ENCODE results near the gene GRK5. TPM values are rescaled to one million over a fixed set of nuclear protein-coding genes. Genes with fewer than 3 reads are reported as not detected.

GRK5 gene
- total RNA-seq, 3 donors from 2014 or later (not counting 1 experiment from before 2014, with no cell fraction given), result 37.6 to 54.3 (median 47.9) TPM

- no peaks in the 10 kb centered on the region for H3K36me3 Mint-ChIP-seq
- Histone ChIP-seq H3K27ac (ENCODE audit: low read length) (no peak overlapping the region), H3K4me1 (ENCODE audit: control insufficient read depth, insufficient read depth, low read length) (peaks cover 4% of the 10 kb centered on the region), H3K4me3 (ENCODE audit: low read length) (no peak overlapping the region), H3K9me3 (ENCODE audit: control insufficient read depth, insufficient read depth, low read length) (no peaks in the 10 kb centered on the region), H3K36me3 (ENCODE audit: control insufficient read depth, insufficient read depth, low read length) (peaks cover 5% of the 10 kb centered on the region), H3K27me3 (ENCODE audit: control insufficient read depth, insufficient read depth, low read length) (no peaks in the 10 kb centered on the region)
- no peaks in the 10 kb centered on the region for H3K9me3 Mint-ChIP-seq
- intact Hi-C loops (cut with micrococcal nuclease), result no loop called here
- DNase-seq (no peak), ATAC-seq (no peak)
- no peaks in the 10 kb centered on the region for H3K27me3 Mint-ChIP-seq (ENCODE audit: low read depth in 2 of 2)
- no peak for TF ChIP-seq CTCF (IDR thresholded peaks at IDR 0.05)
- H3K4me3 Mint-ChIP-seq, result no peak overlapping the region
- WGBS (ENCODE audit: insufficient coverage), result 93% methylated on average over 7 of the region's 7 CpGs
- peaks cover 0 to 11% of the 10 kb centered on the region in 2 donors for H3K4me1 Mint-ChIP-seq
- H3K27ac Mint-ChIP-seq, result no peak overlapping the region
Observed at GRCh38 chr10:119447421-119447820, 240.1 kb downstream of the GRK5 start.

GRCh38 chr10:119447823-119448546, 240.6 kb downstream of the GRK5 start:
- DNase-seq (no peak), ATAC-seq (no peak)
- no peaks in the 10 kb centered on the region for H3K9me3 Mint-ChIP-seq
- H3K27ac ChIP-seq (ENCODE audit: low read length), result no peak overlapping the region
- H3K4me3 ChIP-seq (ENCODE audit: low read length), result no peak overlapping the region
- intact Hi-C loops (cut with micrococcal nuclease), result no loop called here
- no peak overlapping the region for H3K27ac Mint-ChIP-seq
- H3K36me3 ChIP-seq (ENCODE audit: control insufficient read depth, insufficient read depth, low read length), result peaks cover 5% of the 10 kb centered on the region
- 91% methylated on average over 18 of the region's 18 CpGs for WGBS (ENCODE audit: insufficient coverage)
- TF ChIP-seq CTCF (IDR thresholded peaks at IDR 0.05), result no peak
- no peak overlapping the region for H3K4me3 Mint-ChIP-seq
- no peaks in the 10 kb centered on the region for H3K27me3 Mint-ChIP-seq (ENCODE audit: low read depth in 2 of 2)
- peaks cover 4% of the 10 kb centered on the region for H3K4me1 ChIP-seq (ENCODE audit: control insufficient read depth, insufficient read depth, low read length)
- H3K27me3 ChIP-seq (ENCODE audit: control insufficient read depth, insufficient read depth, low read length), result no peaks in the 10 kb centered on the region
- H3K9me3 ChIP-seq (ENCODE audit: control insufficient read depth, insufficient read depth, low read length), result no peaks in the 10 kb centered on the region
- H3K4me1 Mint-ChIP-seq, result peaks cover 0 to 11% of the 10 kb centered on the region in 2 donors
- no peaks in the 10 kb centered on the region for H3K36me3 Mint-ChIP-seq

- no peak overlapping the region for H3K27ac Mint-ChIP-seq
- H3K4me3 Mint-ChIP-seq, result no peak overlapping the region
- H3K4me3 ChIP-seq (ENCODE audit: low read length), result no peak overlapping the region
- peaks cover 4% of the 10 kb centered on the region for H3K4me1 ChIP-seq (ENCODE audit: control insufficient read depth, insufficient read depth, low read length)
- no peaks in the 10 kb centered on the region for H3K9me3 ChIP-seq (ENCODE audit: control insufficient read depth, insufficient read depth, low read length)
- H3K27me3 Mint-ChIP-seq (ENCODE audit: low read depth in 2 of 2), result no peaks in the 10 kb centered on the region
- 96% methylated on average over 26 of the region's 26 CpGs for WGBS (ENCODE audit: insufficient coverage)
- H3K27me3 ChIP-seq (ENCODE audit: control insufficient read depth, insufficient read depth, low read length), result no peaks in the 10 kb centered on the region
- H3K9me3 Mint-ChIP-seq, result no peaks in the 10 kb centered on the region
- peaks cover 0 to 11% of the 10 kb centered on the region in 2 donors for H3K4me1 Mint-ChIP-seq
- intact Hi-C loops (cut with micrococcal nuclease), result no loop called here
- ATAC-seq (no peak), DNase-seq (no peak)
- no peak overlapping the region for H3K27ac ChIP-seq (ENCODE audit: low read length)
- no peak for TF ChIP-seq CTCF (IDR thresholded peaks at IDR 0.05)
- peaks cover 7% of the 10 kb centered on the region for H3K36me3 ChIP-seq (ENCODE audit: control insufficient read depth, insufficient read depth, low read length)
- no peaks in the 10 kb centered on the region for H3K36me3 Mint-ChIP-seq
Observed at GRCh38 chr10:119448628-119449584, 241.5 kb downstream of the GRK5 start.

All from natural killer cell (primary cell).